Fibroblast of skin of abdomen (primary cell): ENCODE data around the gene ATP5F1D.

Source experiments
- DNase-seq: peaks from one replicate; pipeline ENCODE4 v3.0.0-alpha.2; 2013

The ATP5F1D gene

GRCh38 chr19:1248139-1248785 is 6.7 kb downstream of the ATP5F1D start, which contains the start of gene MIDN:
TSS of gene MIDN (plus strand) at chr19:1248583. CDS start at chr19:1250297, 1,714 bp downstream.
- peak; percentile 88 for DNase-seq

GRCh38 chr19:1248786-1249297 is 7.3 kb downstream of the ATP5F1D start:
- DNase-seq: peak; percentile 78

GRCh38 chr19:1249298-1249989 is 7.9 kb downstream of the ATP5F1D start:
- peak; percentile 98 for DNase-seq

GRCh38 chr19:1249990-1250436 is 8.5 kb downstream of the ATP5F1D start:
- no peak for DNase-seq

GRCh38 chr19:1250437-1251260 is 9.1 kb downstream of the ATP5F1D start:
- DNase-seq: peak; percentile 84

GRCh38 chr19:1251330-1252220 is 10.0 kb downstream of the ATP5F1D start:
- peak; percentile 78 for DNase-seq

- DNase-seq: peak; percentile 96
Measured at GRCh38 chr19:1252221-1252820, 10.8 kb downstream of the ATP5F1D start.

GRCh38 chr19:1252821-1253513 is 11.4 kb downstream of the ATP5F1D start:
- peak; percentile 99 for DNase-seq

GRCh38 chr19:1253514-1254080 is 12.0 kb downstream of the ATP5F1D start:
- no peak for DNase-seq

- DNase-seq: no peak
Measured at GRCh38 chr19:1254081-1254527, 12.6 kb downstream of the ATP5F1D start.

- no peak for DNase-seq
Measured at GRCh38 chr19:1254530-1255185, 13.1 kb downstream of the ATP5F1D start.

GRCh38 chr19:1255186-1256161 is 13.9 kb downstream of the ATP5F1D start:
- DNase-seq: no peak

GRCh38 chr19:1256646-1257474 is 15.3 kb downstream of the ATP5F1D start:
- no peak for DNase-seq

- DNase-seq: no peak
Measured at GRCh38 chr19:1257475-1258162, 16.1 kb downstream of the ATP5F1D start.

- DNase-seq: no peak
Measured at GRCh38 chr19:1258163-1258492, 16.6 kb downstream of the ATP5F1D start.

GRCh38 chr19:1258707-1259205 is 17.2 kb downstream of the ATP5F1D start:
- no peak for DNase-seq
